ENCODE measurements around the gene PTPRK. TPM values are rescaled to one million over a fixed set of nuclear protein-coding genes. Genes with fewer than 3 reads are reported as not detected.

The PTPRK gene
- total RNA-seq, 1 donor from 2014 or later = 15.6 TPM

GRCh38 chr6:128139519-128139918, 380.9 kb downstream of the PTPRK start:
- peak; percentile 7 for DNase-seq (ENCODE audit: low spot score)

GRCh38 chr6:128138694-128139093, 381.7 kb downstream of the PTPRK start:
- DNase-seq (ENCODE audit: low spot score) = no peak

- DNase-seq (ENCODE audit: low spot score) = no peak
These were observed 385.1 kb downstream of the PTPRK start for GRCh38 chr6:128135325-128135724.

- no peak for DNase-seq (ENCODE audit: low spot score)
These were observed 388.8 kb downstream of the PTPRK start for GRCh38 chr6:128131566-128131965.

- DNase-seq (ENCODE audit: low spot score) = no peak
These were observed 389.4 kb downstream of the PTPRK start for GRCh38 chr6:128131036-128131435.

- DNase-seq (ENCODE audit: low spot score) = no peak
These were observed 390.7 kb downstream of the PTPRK start for GRCh38 chr6:128129679-128130078.

- DNase-seq (ENCODE audit: low spot score) = no peak
These were observed 392.7 kb downstream of the PTPRK start for GRCh38 chr6:128127650-128128049.

GRCh38 chr6:128124713-128125112, 395.7 kb downstream of the PTPRK start:
- DNase-seq (ENCODE audit: low spot score) = no peak

GRCh38 chr6:128121610-128122009, 398.8 kb downstream of the PTPRK start:
- no peak for DNase-seq (ENCODE audit: low spot score)

GRCh38 chr6:128121190-128121589, 399.2 kb downstream of the PTPRK start:
- DNase-seq (ENCODE audit: low spot score) = no peak

- DNase-seq (ENCODE audit: low spot score) = peak; percentile 21
These were observed 402.0 kb downstream of the PTPRK start for GRCh38 chr6:128118401-128118800.

- no peak for DNase-seq (ENCODE audit: low spot score)
These were observed 402.5 kb downstream of the PTPRK start for GRCh38 chr6:128117916-128118315.

GRCh38 chr6:128114164-128114563, 406.2 kb downstream of the PTPRK start:
- DNase-seq (ENCODE audit: low spot score) = no peak

GRCh38 chr6:128112494-128112893, 407.9 kb downstream of the PTPRK start:
- DNase-seq (ENCODE audit: low spot score) = peak; percentile 26

- peak; percentile 29 for DNase-seq (ENCODE audit: low spot score)
These were observed 409.3 kb downstream of the PTPRK start for GRCh38 chr6:128111096-128111495.

GRCh38 chr6:128107682-128108081, 412.7 kb downstream of the PTPRK start:
- no peak for DNase-seq (ENCODE audit: low spot score)

- no peak for DNase-seq (ENCODE audit: low spot score)
These were observed 420.7 kb downstream of the PTPRK start for GRCh38 chr6:128099571-128100197.

GRCh38 chr6:128098000-128098581, 422.3 kb downstream of the PTPRK start:
- DNase-seq (ENCODE audit: low spot score) = no peak

GRCh38 chr6:128097009-128097408, 423.4 kb downstream of the PTPRK start:
- no peak for DNase-seq (ENCODE audit: low spot score)

GRCh38 chr6:128095362-128095761, 425.0 kb downstream of the PTPRK start:
- no peak for DNase-seq (ENCODE audit: low spot score)

GRCh38 chr6:128079021-128079420, 441.4 kb downstream of the PTPRK start:
- DNase-seq (ENCODE audit: low spot score) = no peak

- no peak for DNase-seq (ENCODE audit: low spot score)
These were observed 442.1 kb downstream of the PTPRK start for GRCh38 chr6:128078276-128078675.

GRCh38 chr6:128076843-128077242, 443.6 kb downstream of the PTPRK start:
- DNase-seq (ENCODE audit: low spot score) = no peak

- no peak for DNase-seq (ENCODE audit: low spot score)
These were observed 445.8 kb downstream of the PTPRK start for GRCh38 chr6:128074567-128074966.

Measured in umbilical cord (tissue), 2 donors.